K562 (cell line): Measurements from ENCODE around the gene IFT27. TPM values are rescaled to one million over a fixed set of nuclear protein-coding genes. Genes with fewer than 3 reads are reported as not detected.

Source experiments
- ATAC-seq: fragments of 200-7000 bp; cut with Tn5 transposase; 3 replicates; pipeline ENCODE4 v1.9.1; 2020; ENCODE audit warnings: moderate library complexity
- BruUV-seq: library from RNA; stranded (reverse); fragments of 400-500 nt; replicated peaks from 2 replicates; lab custom pipeline; 2021; lab: Mats Ljungman, UMichigan
- CTCF ChIA-PET: fragments of 300-600 bp; formaldehyde crosslinking; extraction: SDS; loops from one replicate; lab custom pipeline; 2021; ENCODE audit warnings: low intra/inter-chr PET ratio; lab: Yijun Ruan, JAX
- POLR2A ChIA-PET: fragments of 300-600, 350-650 bp; sonication (Branson Sonifier 250); formaldehyde crosslinking; extraction: SDS; loops from one replicate; lab custom pipeline; 2021; ENCODE audit warnings: antibody characterized with exemption, inconsistent platforms; lab: Yijun Ruan, JAX
- DNase-seq, 4 experiments: peaks; one replicate each; pipeline versions ENCODE4 v3.0.0 to v3.0.0-alpha.2; 2011 to 2018; ENCODE audit warnings: low spot score in 3 of 4, mixed read lengths in 3 of 4; ENCODE audit errors: extremely low read depth in 1 of 4
- FAIRE-seq: peaks from 2 replicates; lab custom pipeline; 2011; peaks lifted over from hg19 to GRCh38; lab: Jason Lieb, UNC
- H2AFZ ChIP-seq: 2 replicates; pipeline ENCODE4 v1.6.0; 2011; ENCODE audit warnings: low read depth, low read length, control low read depth, inconsistent platforms
- H3K27ac ChIP-seq: fragments of 200-600 bp; 3 replicates; pipeline ENCODE4 v1.8.0; 2011; ENCODE audit warnings: low read depth, mild to moderate bottlenecking, control low read depth, inconsistent platforms, low read length, moderate library complexity, mixed read lengths; ENCODE audit errors: extremely low read depth
- H3K27me3 ChIP-seq, 2 experiments: fragments of 300-600 bp in 1 of 2; 2 replicates in 1 of 2; 3 replicates in 1 of 2; pipeline versions ENCODE4 v1.6.0 to v1.8.0; 2011; ENCODE audit warnings: inconsistent platforms in 2 of 2, low read length in 2 of 2, mild to moderate bottlenecking in 1 of 2, mixed read lengths in 1 of 2, moderate library complexity in 1 of 2; ENCODE audit not compliant: control insufficient read depth in 2 of 2, insufficient read depth in 2 of 2
- H3K36me3 ChIP-seq: fragments of 300-600 bp; 3 replicates; pipeline ENCODE4 v1.8.0; 2011; ENCODE audit warnings: mild to moderate bottlenecking, low read length, inconsistent platforms; ENCODE audit not compliant: control insufficient read depth, insufficient read depth
- H3K4me1 ChIP-seq, 2 experiments: fragments of 200-600 bp in 1 of 2; replicated peaks in 1 of 2; 2 replicates in 1 of 2; 3 replicates in 1 of 2; pipeline versions ENCODE4 v1.5.1 to v1.8.0; 2011; ENCODE audit warnings: inconsistent platforms in 2 of 2, low read length in 2 of 2, mild to moderate bottlenecking in 1 of 2, mixed read lengths in 1 of 2, moderate library complexity in 1 of 2; ENCODE audit not compliant: control insufficient read depth in 2 of 2, insufficient read depth in 2 of 2
- H3K4me2 ChIP-seq: 2 replicates; pipeline ENCODE4 v1.6.1; 2011; ENCODE audit warnings: low read length, control low read depth, inconsistent platforms, mixed read lengths; ENCODE audit not compliant: insufficient read depth
- H3K4me3 ChIP-seq: fragments of 200-600 bp; sonication (generic), shearing (Covaris generic); 2 replicates; pipeline ENCODE4 v1.5.1; 2016; ENCODE audit warnings: control low read depth, inconsistent platforms
- H3K79me2 ChIP-seq: fragments of 200-600 bp; 3 replicates; pipeline ENCODE4 v1.8.0; 2011; ENCODE audit warnings: low read length, inconsistent platforms; ENCODE audit not compliant: control insufficient read depth, insufficient read depth
- H3K9ac ChIP-seq, 2 experiments: 2 replicates each; pipeline versions ENCODE4 v1.6.0 to v1.6.1; 2011; ENCODE audit warnings: low read depth in 2 of 2, low read length in 2 of 2, control low read depth in 1 of 2, inconsistent platforms in 1 of 2, mild to moderate bottlenecking in 1 of 2, mixed read lengths in 1 of 2; ENCODE audit not compliant: insufficient read depth in 1 of 2
- H3K9me1 ChIP-seq: one replicate; pipeline ENCODE4 v1.6.0; 2011; ENCODE audit warnings: inconsistent platforms, mild to moderate bottlenecking, low read length, moderate library complexity; ENCODE audit not compliant: control insufficient read depth, insufficient read depth
- H3K9me3 ChIP-seq: replicated peaks from 2 replicates; pipeline ENCODE4 v1.5.1; 2011; ENCODE audit warnings: low read depth, low read length, inconsistent platforms; ENCODE audit not compliant: control insufficient read depth, insufficient read depth
- H4K20me1 ChIP-seq: replicated peaks from 2 replicates; pipeline ENCODE4 v1.6.1; 2011; ENCODE audit warnings: low read length, inconsistent platforms, mixed read lengths; ENCODE audit not compliant: control insufficient read depth, insufficient read depth
- ATF7 ChIP-seq: fragments of 450-650 bp; IDR thresholded peaks from 2 replicates; pipeline ENCODE4 v1.7.1; 2014; ENCODE audit warnings: mild to moderate bottlenecking, moderate library complexity
- CCAR2 ChIP-seq: fragments of 200-400 bp; formaldehyde crosslinking; IDR thresholded peaks from 2 replicates; pipeline ENCODE4 v1.6.1; 2017; ENCODE audit warnings: mild to moderate bottlenecking, low read depth, low read length
- CTCFL ChIP-seq: IDR thresholded peaks from 2 replicates; pipeline ENCODE4 v1.6.1; 2011; ENCODE audit warnings: borderline replicate concordance, low read depth, mild to moderate bottlenecking, moderate library complexity, low read length; ENCODE audit not compliant: insufficient read depth, poor library complexity, severe bottlenecking
- HIVEP1 ChIP-seq: fragments of 250-450 bp; sonication (Bioruptor Pico); IDR thresholded peaks from 2 replicates; pipeline ENCODE4 v1.4.0; 2020; ENCODE audit warnings: mild to moderate bottlenecking
- MCM7 ChIP-seq, 2 experiments: fragments of 450-650 bp; IDR thresholded peaks; 2 replicates each; pipeline ENCODE4 v1.6.1; 2016 to 2018
- NFE2 ChIP-seq: IDR thresholded peaks from 2 replicates; pipeline ENCODE4 v1.6.1; 2014; ENCODE audit warnings: antibody characterized with exemption, low read depth
- PTRF ChIP-seq: fragments of 450-650 bp; IDR thresholded peaks from 2 replicates; pipeline ENCODE4 v1.6.1; 2016; ENCODE audit warnings: mild to moderate bottlenecking, missing genetic modification characterization, missing compliant biosample characterization
- REST ChIP-seq, 2 experiments: fragments of 450-650 bp; formaldehyde crosslinking in 1 of 2; IDR thresholded peaks; 2 replicates each; pipeline versions ENCODE4 v1.4.0 to v1.6.1; 2014 to 2020; ENCODE audit warnings: mild to moderate bottlenecking in 2 of 2, borderline replicate concordance in 1 of 2, low read depth in 1 of 2
- TCF7 ChIP-seq: sonication (generic); IDR thresholded peaks from 2 replicates; pipeline ENCODE4 v1.6.1; 2016; ENCODE audit warnings: antibody characterized with exemption, borderline replicate concordance
- ZC3H11A ChIP-seq: IDR thresholded peaks from 2 replicates; pipeline ENCODE4 v1.6.1; 2012; ENCODE audit warnings: low read depth, low read length, improper control_type of control experiment
- WGBS: fragments of 100-300 bp; shearing (Covaris generic); methylation state at CpG from one replicate; pipeline ENCODE4 v1.1.6; 2016; ENCODE audit warnings: low coverage, mixed read lengths; ENCODE audit not compliant: insufficient coverage; ENCODE audit errors: missing lambda C conversion rate; 5-methylcytosine and 5-hydroxymethylcytosine counted together
- in situ Hi-C: fragments of 300-500 bp; cut with MboI; formaldehyde crosslinking; loops from 4 replicates; pipeline ENCODE4 v1.15.0; 2018; ENCODE audit warnings: inconsistent platforms, mixed read lengths
- intact Hi-C: fragments of 100-400 bp; cut with micrococcal nuclease; formaldehyde crosslinking; loops from 2 replicates; pipeline ENCODE4 v1.14.2; 2022
- polyA plus RNA-seq, 8 experiments: library from polyadenylated mRNA; depleted of rRNA in 4 of 8; stranded (reverse) in 5 of 8; unstranded in 3 of 8; fragments of >200 nt; fragmentation: Nextera tagmentation in 2 of 8; fragmentation: Illumina TruSeq in 1 of 8; extraction: Ambion mirVana in 2 of 8; extraction: Trizol in 1 of 8; gene quantifications; 2 replicates each; pipeline versions ENCODE4 v1.2.1 to v1.2.3, GENCODE V29; 2011 to 2014; ENCODE audit warnings: inconsistent platforms in 1 of 8, missing spikeins in 1 of 8
- total RNA-seq, 7 experiments: library from RNA; depleted of rRNA in 6 of 7; stranded (reverse); fragments of >200 nt in 6 of 7; fragmentation: Illumina TruSeq in 2 of 7; extraction: Trizol in 2 of 7; gene quantifications; 2 replicates each; pipeline versions ENCODE4 v1.2.1 to v1.2.3, GENCODE V29; 2011 to 2021; ENCODE audit warnings: low replicate concordance in 1 of 7

IFT27 gene
- total and polyA plus RNA-seq, 9 of the 15 experiments (the other 6 are each of a cell fraction or from before 2014, with no cell fraction given): 0.01 to 1.4 (median 0.14) TPM; not detected in 1

- no peak overlapping the region for H3K9ac ChIP-seq
- H3K4me1 ChIP-seq: no peaks in the 10 kb centered on the region
- in situ Hi-C loops: no loop called here
- no peaks in the 10 kb centered on the region for H3K36me3 ChIP-seq
- POLR2A ChIA-PET: no interaction called here
- H3K27ac ChIP-seq: no peak overlapping the region
- no peak overlapping the region for H2AFZ ChIP-seq
- no TSS peak for BruUV-seq
- WGBS: 0% methylated on average over 4 of the region's 4 CpGs
- H3K9me3 ChIP-seq: no peaks in the 10 kb centered on the region
- DNase-seq (no peak), ATAC-seq (no peak), FAIRE-seq (no peak)
- no peak overlapping the region for H3K4me2 ChIP-seq
- H3K9me1 ChIP-seq: no peaks in the 10 kb centered on the region
- TF ChIP-seq MCM7 (IDR thresholded peaks at IDR 0.05): no peak
- TF ChIP-seq TCF7: no peak
- no peak for TF ChIP-seq CTCFL
- TF ChIP-seq ZC3H11A: no peak
- no peak for TF ChIP-seq REST (IDR thresholded peaks at IDR 0.05; ENCODE audit: borderline replicate concordance)
- no peak for TF ChIP-seq REST (CRISPR knock-in tag; IDR thresholded peaks at IDR 0.05; ENCODE audit: low read depth)
- TF ChIP-seq CCAR2: no peak
- TF ChIP-seq HIVEP1 (CRISPR knock-in tag): no peak
- no peak for TF ChIP-seq PTRF (tag)
- no peak for TF ChIP-seq NFE2
- no peak for TF ChIP-seq ATF7
- intact Hi-C loops: no loop called here
- H4K20me1 ChIP-seq: no peaks in the 10 kb centered on the region
- H3K4me3 ChIP-seq: no peak overlapping the region
- H3K27me3 ChIP-seq: peaks cover 0 to 17% of the 10 kb centered on the region in 2 experiments; a peak in 2 of 5 replicates
- no peaks in the 10 kb centered on the region for H3K79me2 ChIP-seq
- CTCF ChIA-PET: no interaction called here
These were observed 35.2 kb downstream of the IFT27 start for GRCh38 chr22:36740716-36741115.
